Breast epithelium (tissue), 3 donors: ENCODE results near the gene SDSL.

Experiments
- POLR2AphosphoS5 ChIP-seq, 3 donors: sonication (generic); formaldehyde crosslinking; IDR thresholded peaks; one replicate each; pipeline ENCODE4 v1.6.1; 2017; ENCODE audit warnings: antibody characterized with exemption in 3 of 3
- TF ChIP-seq, protein P1 (sequence below), 3 donors: fragments of 450-650 bp; IDR thresholded peaks; one replicate each; pipeline ENCODE4 v1.5.1; 2016 to 2017; ENCODE audit warnings: antibody characterized with exemption in 3 of 3, mild to moderate bottlenecking in 3 of 3, moderate library complexity in 3 of 3

DNA sequence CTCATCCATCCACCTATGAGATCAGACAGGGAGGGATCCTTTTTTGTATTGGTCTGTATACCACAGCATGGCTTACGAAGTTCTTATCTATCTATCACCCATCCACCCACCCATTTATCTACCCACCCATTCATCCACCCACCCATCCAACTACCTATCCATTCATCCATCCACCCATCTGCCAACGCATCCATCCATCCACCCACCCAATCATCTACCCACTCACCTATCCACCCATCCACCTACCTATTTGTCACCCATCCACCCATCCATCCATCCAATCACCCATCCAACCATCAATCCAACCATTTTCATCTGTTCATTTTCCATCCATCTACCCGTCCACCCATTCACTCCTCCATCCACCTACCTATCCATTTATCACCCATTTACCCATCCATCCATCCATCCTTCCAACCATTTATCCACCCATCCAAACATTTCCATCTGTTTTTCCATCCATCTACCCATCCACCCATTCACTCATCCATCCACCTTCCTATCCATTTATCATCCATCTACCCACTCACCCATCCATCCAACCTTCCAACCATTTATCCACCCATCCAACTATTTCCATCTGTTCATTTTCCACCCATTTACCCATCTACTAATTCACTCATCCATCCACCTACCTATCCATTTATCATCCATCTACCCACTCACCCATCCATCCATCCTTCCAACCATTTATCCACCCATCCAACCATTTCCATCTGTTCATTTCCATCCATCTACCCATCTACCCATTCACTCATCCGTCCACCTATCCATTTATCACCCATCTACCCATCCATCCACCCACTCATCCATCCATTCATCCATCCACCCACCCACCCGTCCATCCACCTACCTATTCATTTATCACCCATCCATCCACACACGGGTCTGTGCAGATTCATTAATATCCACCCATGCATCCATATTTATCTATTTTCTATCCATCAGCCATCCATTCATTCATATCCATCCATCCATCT is 31.8 kb upstream of the SDSL start:
- TF ChIP-seq, protein P1, sequence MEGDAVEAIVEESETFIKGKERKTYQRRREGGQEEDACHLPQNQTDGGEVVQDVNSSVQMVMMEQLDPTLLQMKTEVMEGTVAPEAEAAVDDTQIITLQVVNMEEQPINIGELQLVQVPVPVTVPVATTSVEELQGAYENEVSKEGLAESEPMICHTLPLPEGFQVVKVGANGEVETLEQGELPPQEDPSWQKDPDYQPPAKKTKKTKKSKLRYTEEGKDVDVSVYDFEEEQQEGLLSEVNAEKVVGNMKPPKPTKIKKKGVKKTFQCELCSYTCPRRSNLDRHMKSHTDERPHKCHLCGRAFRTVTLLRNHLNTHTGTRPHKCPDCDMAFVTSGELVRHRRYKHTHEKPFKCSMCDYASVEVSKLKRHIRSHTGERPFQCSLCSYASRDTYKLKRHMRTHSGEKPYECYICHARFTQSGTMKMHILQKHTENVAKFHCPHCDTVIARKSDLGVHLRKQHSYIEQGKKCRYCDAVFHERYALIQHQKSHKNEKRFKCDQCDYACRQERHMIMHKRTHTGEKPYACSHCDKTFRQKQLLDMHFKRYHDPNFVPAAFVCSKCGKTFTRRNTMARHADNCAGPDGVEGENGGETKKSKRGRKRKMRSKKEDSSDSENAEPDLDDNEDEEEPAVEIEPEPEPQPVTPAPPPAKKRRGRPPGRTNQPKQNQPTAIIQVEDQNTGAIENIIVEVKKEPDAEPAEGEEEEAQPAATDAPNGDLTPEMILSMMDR (IDR thresholded peaks at IDR 0.05), result no peak
- TF ChIP-seq POLR2AphosphoS5 (IDR thresholded peaks at IDR 0.05), result no peak
